NCI-H1417 treated with DMSO at 0.1 percent for 48 hours (cell line): ENCODE measurements around the gene CAPRIN1.

Experiments used
- DNase-seq: peaks from one replicate; lab custom pipeline; 2025; lab: John Stamatoyannopoulos, UW

Gene CAPRIN1

DNA sequence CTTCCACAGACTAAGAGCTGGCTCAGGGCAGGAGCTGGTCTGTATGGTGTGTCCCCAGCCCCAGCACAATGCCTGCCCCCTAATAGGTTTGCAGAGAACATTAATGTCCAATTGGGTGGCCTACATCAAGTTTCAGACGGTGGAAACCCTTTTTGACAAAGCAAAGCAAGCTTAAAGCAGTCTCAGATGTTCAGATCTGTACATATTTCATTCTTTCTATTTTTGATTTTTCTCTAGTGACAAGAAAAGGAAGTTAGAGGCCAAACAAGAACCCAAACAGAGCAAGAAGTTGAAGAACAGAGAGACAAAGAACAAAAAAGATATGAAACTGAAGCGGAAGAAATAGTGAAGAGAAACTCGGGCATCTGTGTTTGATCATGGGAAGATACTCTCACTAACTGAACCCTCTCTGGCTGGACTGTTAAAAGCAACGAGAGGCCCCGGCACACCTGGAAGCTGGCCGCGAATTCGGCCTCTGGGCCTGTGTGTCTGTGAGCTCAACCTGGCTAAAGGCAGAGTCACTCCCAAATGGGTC is 94.4 kb downstream of the CAPRIN1 start:
- no peak for DNase-seq

DNA sequence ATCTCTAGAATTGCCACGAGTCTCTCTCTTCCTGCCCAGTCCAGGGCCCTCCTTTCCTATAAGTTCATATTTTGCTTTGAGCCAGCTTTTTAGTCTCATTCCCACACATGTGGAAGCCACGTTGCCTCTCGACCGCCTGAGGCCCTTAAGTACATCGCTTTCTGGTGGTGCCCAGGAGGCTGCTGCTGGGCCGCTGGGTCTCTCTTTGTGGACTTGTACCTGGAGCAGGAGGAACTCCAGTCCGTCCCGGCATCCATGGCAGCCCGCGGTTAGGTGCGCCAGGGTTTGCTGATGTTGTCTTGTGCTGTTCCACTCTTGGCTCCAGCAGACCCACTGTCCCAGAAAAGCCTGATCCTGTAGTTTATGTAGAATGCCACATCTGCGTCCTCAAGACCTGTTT is 94.9 kb downstream of the CAPRIN1 start:
- DNase-seq = no peak

DNA sequence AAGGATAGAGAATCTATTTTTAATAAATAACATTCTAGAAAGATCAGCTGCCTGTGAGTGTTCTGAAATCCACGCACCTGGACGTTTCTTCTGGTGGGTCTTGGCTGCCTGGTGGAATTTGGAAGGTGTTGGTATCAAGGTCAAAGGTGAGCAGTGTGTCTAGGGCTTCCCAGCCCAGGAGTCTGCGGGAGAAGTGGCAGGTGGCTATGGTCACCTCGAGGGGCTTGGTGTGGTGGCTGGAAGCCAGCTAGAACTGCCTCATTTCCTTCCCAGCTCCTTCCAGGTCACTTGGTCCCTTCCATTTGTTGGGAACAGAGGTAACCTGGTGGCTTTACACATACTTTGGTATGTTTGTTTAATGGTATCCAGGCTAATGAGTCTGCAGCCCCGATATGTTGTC is 95.3 kb downstream of the CAPRIN1 start:
- no peak for DNase-seq

DNA sequence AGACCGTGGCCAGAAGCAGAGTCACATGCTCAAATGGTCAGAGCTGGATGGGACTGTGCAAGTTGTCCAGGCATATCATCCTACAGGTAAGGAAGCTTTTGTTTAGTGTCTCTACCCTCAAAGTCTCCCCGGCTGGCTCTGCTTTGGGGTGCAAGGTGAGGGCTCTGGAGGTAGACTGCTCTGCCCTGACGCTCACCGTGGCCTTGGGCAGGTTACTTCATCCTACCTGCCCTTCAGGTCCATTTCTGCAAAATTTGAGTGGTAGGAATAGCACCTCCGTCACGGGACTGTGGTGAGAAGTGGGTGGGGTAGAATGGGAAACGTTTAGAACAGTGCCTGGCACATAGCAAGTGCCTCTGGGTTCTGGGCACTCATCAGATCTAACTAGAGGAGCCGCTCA is 96.0 kb downstream of the CAPRIN1 start:
- no peak for DNase-seq

DNA sequence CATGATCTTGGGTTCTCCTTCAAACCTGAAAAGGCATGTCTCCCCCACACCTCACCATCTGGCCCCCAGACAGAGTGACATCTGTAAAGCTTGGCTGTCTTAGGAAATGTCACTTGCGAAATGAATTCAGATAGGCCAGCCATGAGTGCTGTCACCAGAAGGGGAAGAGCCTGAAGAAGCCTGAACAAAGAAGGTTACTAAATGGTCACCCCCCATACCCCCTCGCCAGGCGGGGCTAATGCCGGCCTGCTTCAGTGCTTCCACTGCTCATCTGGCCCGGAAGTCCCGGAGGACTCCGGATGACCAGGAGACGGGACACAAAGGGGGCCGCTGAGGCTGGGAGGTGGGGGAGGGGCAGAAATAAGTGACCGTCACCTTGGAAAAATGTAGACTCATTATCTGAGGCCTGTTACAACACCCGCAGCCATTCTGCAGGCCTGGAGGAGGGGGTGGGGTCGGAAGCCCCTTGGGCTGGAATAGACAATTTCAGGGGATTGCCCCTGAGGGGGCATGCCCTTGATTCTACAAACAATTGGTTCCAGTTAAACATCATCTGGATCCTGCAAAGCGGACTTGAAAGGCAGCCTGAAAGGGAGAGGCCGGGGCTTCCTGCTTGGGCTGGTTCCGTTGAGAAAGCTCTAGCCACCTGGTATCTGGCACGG is 97.1 kb downstream of the CAPRIN1 start:
- no peak for DNase-seq

DNA sequence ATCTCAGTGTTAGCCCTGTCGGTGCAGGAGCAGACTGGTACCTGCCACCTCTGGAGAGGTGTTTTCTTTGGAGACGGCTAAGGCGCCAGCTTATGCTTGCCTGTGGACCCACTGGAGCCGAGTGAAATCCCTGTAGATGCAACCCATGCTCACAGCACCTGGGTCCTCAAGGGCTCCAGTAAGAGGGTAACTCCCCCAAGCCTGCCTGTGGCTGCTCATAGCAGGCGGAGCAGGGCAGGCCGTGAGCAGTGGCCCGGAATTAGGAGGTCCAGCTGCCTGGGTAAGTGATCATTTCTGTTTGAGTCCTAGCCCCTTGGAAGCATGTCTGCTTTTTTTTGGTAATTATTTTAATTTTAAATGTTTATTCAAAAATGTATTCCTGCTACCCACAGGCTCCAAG is 97.7 kb downstream of the CAPRIN1 start:
- no peak for DNase-seq

DNA sequence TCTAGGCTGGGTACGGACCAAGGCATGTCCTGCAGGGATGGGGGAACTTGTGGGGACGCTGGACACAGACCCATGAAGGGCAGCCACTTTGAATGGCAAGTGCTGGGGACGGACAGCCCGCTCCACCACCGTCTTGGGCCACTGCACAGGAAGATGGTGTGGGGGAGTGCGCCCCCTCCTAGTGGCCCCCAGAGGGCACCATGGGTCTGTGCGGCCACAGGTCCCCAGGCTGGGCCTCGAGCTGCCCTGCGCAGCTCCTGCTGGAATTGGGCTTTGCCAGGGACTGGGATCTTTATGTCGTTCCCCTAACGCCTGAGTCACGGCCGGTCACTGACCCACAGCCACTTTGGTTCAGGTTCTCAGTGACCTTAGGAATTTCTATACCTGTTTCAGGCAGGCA is 98.3 kb downstream of the CAPRIN1 start:
- no peak for DNase-seq

DNA sequence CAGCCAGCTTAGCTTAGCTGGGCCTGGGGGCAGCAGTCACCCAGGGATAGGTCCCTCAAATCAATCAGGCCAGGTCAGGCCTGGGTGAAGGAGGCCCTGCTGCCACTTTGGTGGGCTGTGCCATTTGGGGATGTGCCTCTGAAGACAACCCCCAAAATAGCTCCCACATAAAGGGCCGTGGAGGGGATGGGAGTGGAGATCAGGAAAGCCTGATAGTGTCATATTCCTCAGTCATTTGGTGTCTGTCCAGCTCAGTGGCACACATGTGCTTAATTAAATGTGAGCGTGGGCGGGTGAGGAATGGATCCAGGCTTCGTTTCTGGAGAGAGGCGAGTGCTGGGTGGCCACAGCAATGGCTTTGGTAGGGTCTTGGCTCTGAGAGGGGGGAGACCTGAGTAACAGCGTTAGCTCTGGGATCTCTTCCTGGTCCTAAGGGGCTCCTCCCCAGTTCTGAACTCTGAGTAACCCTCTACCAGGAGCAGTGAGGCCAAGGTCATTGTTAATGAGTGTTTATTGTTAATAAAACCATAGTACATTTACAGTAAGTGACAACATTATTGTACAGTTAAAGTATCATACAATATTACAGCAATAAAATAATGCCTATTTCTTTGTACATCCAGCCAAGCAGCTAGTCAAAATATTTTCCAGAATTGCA is 99.1 kb downstream of the CAPRIN1 start:
- DNase-seq = no peak
